Measurements from ENCODE around the gene TBX10. TPM values are rescaled to one million over a fixed set of nuclear protein-coding genes. Genes with fewer than 3 reads are reported as not detected.
"Not testable (repeated sequence)": the region's sequence is repeated elsewhere in the genome, so short reads cannot be mapped to it uniquely, and the experiment has no call there.

Gene TBX10
- total RNA-seq, 1 experiment from 2014 or later, result not detected

DNA sequence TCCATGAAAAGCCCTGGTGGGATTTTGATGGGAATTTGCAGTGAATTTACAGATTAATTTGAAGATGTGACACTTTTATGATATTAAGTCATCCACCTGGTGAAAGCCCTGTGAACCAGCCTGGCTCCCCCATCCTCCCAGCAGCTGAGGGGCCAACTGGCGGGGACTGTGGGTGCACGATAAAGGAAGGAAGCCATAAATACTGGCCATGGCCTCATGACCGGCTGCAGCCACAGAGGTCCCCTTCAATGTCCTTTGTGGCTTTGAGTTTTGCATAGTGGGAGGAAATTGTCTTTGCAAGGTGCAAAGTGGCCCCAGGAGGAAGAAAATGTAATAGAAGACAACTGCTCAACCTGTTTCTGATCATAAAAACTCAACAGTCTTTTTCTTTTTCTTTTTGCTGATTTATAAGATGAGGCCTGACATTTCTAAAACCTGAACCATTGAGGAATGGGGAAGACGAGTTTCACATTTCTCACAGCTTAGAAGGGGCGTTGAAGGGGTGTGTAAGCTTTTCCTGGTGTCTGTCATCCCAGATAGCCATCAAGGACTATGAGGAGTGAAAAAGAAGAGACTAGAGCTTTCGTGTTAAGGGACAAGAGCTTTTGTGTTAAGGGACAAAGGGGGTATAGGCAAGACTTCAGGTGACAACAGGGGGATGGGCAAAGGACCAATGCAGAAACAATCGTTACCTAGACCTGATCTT, 39.1 kb downstream of the TBX10 start:
- no peak for DNase-seq (ENCODE audit: low read depth)

DNA sequence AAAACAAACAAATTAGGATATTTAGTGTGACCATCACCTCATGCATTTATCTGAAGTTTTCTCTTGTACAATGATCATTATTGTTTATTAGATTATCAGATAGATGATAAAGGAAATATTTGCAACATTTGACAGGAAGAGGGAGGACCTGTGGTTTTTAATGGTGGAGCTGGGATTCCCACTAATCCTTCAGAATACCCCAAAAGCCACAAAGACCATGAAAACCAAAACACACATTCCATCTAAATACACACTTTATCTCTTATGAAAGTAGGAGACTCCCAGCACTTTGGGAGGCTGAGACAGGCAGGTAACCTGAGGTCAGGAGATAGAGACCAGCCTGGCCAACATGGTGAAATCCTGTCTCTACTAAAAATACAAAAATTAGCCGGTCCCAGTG, 40.4 kb downstream of the TBX10 start:
- DNase-seq (ENCODE audit: low read depth), result no peak

DNA sequence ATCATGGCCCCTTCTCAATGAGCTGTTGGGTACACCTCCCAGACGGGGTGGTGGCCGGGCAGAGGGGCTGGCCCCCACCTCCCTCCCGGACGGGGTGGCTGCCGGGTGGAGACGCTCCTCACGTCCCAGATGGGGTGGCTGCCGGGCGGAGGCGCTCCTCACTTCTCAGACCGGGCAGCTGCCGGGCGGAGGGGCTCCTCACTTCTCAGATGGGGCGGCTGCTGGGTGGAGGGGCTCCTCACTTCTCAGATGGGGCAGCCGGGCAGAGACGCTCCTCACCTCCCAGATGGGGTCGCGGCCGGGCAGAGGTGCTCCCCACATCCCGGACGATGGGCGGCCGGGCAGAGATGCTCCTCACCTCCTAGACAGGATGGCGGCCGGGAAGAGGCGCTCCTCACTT, 41.6 kb downstream of the TBX10 start:
- not testable (repeated sequence) for DNase-seq (ENCODE audit: low read depth)

DNA sequence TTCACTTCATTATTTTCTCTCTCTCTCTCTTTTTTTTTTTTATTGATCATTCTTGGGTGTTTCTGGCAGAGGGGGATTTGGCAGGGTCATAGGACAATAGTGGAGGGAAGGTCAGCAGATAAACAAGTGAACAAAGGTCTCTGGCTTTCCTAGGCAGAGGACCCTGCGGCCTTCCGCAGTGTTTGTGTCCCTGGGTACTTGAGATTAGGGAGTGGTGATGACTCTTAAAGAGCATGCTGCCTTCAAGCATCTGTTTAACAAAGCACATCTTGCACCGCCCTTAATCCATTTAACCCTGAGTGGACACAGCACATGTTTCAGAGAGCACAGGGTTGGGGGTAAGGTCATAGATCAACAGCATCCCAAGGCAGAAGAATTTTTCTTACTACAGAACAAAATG, 42.1 kb downstream of the TBX10 start:
- DNase-seq (ENCODE audit: low read depth), result not testable (repeated sequence)

DNA sequence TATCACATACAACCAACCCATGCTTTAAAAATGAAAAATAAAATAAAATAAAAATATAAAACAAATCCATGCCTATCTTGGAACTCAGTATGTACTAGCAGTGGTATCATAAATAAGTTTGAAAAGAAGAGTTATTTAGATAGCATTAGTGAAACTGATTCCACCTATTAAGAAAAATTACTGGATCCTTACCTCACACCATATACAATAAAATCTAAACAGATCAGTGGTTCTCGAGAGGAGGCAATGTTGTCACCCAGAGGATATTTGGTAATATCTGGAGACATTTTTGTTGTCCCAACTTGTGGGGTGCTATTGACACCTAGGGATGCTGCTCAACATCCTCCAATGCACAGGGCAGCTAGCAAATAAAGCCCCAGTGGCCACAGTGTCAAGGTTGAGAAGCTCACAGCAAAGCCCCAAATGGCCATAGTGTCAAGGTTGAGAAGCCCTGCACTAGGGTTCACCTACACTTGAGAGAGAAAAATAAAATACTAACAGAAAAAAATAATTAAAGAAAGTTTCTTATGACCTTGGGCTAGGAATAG, 42.7 kb downstream of the TBX10 start:
- no peak for DNase-seq (ENCODE audit: low read depth)

DNA sequence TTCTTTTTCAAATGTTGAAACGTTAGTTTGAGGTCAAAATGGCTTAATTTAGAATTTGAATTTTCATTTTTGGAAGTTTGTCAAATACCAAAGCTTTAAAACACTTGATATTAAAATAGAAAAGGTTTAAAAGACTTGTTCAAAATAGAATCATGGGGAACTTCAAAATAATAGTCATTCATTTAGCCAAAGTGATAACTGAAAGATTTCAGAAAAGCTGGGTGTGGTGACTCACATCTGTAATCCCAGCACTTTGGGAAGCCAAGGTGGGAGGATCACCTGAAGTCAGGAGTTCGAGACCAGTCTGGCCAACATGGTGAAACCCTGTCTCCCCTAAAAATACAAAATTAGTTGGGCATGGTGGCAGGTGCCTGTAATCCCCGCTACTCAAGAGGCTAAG, 45.1 kb downstream of the TBX10 start:
- DNase-seq (ENCODE audit: low read depth), result no peak

DNA sequence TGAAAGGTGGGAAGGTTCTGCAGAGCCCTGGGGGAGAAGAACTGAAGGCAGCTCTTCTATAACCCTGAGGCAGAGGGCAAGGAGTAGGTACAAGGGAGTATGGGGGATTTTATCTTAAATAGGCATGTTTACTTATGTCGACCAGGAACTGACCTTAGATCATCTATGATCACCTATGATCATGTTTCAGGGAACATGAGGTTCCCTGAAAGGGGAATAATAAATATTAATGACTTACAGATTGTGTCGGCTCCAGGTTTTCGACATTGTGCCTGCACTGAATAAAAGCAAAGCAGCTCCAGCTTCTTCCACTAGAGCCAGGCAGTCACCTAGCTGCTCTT, 46.0 kb downstream of the TBX10 start:
- DNase-seq (ENCODE audit: low read depth), result no peak

DNA sequence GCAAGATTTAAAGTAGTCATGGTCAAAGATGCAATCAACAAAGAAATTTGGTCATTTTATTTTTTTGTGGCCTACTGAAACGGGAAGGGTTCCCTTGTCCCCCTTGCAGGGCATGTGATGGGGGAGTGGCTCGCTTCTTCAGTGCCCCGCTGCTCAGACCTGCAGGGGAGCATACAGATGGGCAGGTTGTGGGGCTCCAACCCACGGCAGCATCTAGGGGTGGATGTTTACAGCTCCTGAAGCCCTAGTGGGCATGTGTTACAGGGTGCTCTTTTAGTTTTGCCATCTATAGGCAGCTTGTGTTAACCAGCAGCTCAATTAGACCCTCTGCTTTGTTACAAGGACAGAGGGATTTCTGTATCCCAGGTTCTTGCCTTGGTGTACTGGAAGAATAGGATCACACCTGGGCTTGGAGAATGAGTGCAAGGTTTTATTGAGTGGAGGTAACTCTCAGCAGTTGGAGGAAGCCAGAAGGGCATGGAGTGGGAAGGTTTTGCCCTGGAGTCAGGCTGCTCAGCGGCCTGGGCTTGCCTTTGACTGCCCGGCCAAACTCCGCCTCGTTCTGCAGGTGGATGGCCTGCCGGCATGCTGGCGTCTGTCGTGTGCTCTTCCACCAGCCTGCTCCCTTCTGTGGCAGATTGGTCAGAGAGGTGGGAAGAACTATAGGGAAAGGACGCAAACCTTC, 46.5 kb downstream of the TBX10 start:
- DNase-seq (ENCODE audit: low read depth), result no peak

DNA sequence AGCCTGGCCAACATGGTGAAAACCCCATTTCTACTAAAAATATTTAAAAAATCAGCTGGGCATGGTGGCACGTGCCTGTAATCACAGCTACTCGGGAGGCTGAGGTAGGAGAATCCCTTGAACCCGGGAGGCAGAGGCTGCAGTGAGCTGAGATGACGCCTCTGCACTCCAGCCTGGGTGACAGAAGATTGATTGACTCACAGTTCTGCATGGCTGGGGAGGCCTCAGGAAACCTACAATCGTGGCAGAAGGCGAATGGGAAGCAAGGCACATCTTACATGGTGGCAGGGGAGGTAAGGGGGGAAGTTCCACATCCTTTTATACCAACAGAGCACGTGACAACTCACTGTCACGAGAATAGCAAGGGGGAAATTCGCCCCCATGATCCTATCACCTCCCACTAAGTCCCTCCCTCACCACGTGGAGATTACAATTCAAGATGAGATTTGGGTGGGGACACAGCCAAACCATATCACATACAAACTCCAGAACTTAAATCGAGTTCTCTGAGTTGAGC, 50.6 kb downstream of the TBX10 start:
- not testable (repeated sequence) for DNase-seq (ENCODE audit: low read depth)

DNA sequence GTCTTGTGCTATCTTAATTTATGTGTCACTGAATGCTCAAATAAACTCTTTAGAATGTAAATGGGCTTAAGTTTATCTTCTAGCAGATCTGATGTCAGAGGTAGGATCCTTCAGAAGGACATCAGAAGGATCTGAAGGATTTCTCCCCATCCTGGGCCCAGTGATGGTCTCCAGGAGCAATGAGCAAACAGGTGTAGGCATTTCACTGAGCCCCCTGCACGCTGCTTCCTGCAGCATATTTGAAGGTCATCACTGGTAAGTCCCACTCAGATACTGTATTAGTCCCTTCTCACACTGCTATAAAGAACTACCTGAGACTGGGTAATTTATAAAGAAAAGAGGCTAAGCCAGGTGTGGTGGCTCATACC, 51.4 kb downstream of the TBX10 start:
- no peak for DNase-seq (ENCODE audit: low read depth)

DNA sequence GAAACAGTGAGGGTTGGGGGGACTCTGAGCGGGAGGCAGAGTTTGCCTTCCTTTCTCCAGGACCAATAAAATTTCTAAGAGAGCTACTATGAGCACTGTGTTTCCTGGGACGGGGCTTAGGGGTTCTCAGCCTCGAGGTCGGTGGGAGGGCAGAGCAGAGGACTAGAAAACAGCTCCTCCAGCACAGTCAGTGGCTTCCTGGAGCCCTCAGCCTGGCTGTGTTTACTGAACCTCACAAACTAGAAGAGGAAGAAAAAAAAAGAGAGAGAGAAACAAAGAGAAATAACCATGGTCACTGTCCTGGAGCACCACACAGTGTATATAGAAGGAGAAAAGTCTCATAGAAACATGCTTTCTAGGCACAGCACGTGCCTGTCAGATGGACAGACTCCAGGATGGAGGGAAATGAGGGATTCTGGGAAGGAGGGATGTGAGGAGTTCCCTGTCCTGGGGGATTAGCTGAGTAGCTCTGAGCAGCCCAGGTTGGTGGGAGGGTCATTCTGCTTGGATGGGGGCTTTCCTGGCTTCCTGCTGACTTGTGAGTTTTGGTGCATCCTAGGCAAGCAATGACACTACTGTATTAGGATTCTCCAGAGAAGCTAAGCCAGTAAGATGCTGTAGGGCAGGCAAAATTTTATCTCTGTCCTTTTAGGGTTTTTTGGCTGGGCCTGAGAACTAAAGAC, 52.9 kb downstream of the TBX10 start:
- no peak for DNase-seq (ENCODE audit: low read depth)

DNA sequence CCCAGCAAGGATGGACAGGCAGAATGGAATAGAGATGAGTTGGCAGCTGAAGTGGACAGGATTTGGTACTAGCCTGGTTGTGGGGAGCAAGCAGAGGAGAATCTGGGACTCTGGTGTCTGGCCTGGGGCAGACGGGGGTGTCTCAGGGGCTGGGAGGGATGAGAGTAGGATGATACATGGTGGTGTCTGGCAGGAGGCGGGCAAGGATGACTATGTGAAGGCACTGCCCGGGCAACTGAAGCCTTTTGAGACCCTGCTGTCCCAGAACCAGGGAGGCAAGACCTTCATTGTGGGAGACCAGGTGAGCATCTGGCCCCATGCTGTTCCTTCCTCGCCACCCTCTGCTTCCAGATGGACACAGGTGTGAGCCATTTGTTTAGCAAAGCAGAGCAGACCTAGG, 53.7 kb downstream of the TBX10 start:
- DNase-seq (ENCODE audit: low read depth), result no peak

DNA sequence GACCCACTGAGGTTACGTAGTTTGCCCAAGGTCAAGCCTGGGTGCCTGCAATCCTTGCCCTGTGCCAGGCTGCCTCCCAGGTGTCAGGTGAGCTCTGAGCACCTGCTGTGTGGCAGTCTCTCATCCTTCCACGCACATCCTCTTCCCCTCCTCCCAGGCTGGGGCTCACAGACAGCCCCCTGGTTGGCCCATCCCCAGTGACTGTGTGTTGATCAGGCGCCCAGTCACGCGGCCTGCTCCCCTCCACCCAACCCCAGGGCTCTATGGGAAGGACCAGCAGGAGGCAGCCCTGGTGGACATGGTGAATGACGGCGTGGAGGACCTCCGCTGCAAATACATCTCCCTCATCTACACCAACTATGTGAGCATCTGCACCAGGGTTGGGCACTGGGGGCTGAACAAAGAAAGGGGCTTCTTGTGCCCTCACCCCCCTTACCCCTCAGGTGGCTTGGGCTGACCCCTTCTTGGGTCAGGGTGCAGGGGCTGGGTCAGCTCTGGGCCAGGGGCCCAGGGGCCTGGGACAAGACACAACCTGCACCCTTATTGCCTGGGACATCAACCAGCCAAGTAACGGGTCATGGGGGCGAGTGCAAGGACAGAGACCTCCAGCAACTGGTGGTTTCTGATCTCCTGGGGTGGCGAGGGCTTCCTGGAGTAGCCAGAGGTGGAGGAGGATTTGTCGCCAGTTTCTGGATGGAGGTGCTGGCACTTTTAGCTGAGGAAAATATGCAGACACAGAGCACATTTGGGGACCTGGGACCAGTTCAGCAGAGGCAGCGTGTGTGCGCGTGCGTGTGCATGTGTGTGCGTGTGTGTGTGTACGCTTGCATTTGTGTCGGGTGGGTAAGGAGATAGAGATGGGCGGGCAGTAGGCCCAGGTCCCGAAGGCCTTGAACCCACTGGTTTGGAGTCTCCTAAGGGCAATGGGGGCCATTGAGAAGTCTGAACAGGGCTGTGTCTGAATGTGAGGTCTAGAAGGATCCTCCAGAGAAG, 54.4 kb downstream of the TBX10 start:
- DNase-seq (ENCODE audit: low read depth), result no peak

DNA sequence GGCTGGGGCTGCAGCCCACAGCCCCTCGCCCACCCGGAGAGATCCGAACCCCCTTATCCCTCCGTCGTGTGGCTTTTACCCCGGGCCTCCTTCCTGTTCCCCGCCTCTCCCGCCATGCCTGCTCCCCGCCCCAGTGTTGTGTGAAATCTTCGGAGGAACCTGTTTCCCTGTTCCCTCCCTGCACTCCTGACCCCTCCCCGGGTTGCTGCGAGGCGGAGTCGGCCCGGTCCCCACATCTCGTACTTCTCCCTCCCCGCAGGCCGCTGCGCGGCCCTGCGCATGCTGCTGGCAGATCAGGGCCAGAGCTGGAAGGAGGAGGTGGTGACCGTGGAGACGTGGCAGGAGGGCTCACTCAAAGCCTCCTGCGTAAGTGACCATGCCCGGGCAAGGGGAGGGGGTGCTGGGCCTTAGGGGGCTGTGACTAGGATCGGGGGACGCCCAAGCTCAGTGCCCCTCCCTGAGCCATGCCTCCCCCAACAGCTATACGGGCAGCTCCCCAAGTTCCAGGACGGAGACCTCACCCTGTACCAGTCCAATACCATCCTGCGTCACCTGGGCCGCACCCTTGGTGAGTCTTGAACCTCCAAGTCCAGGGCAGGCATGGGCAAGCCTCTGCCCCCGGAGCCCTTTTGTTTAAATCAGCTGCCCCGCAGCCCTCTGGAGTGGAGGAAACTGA, 55.2 kb downstream of the TBX10 start:
- DNase-seq (ENCODE audit: low read depth), result peak; percentile 31

DNA sequence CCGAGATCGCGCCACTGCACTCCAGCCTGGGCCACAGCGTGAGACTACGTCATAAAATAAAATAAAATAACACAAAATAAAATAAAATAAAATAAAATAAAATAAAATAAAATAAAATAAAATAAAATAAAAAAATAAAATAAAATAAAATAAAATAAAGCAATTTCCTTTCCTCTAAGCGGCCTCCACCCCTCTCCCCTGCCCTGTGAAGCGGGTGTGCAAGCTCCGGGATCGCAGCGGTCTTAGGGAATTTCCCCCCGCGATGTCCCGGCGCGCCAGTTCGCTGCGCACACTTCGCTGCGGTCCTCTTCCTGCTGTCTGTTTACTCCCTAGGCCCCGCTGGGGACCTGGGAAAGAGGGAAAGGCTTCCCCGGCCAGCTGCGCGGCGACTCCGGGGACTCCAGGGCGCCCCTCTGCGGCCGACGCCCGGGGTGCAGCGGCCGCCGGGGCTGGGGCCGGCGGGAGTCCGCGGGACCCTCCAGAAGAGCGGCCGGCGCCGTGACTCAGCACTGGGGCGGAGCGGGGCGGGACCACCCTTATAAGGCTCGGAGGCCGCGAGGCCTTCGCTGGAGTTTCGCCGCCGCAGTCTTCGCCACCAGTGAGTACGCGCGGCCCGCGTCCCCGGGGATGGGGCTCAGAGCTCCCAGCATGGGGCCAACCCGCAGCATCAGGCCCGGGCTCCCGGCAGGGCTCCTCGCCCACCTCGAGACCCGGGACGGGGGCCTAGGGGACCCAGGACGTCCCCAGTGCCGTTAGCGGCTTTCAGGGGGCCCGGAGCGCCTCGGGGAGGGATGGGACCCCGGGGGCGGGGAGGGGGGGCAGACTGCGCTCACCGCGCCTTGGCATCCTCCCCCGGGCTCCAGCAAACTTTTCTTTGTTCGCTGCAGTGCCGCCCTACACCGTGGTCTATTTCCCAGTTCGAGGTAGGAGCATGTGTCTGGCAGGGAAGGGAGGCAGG, 56.0 kb downstream of the TBX10 start, which contains the start of gene GSTP1:
TSS of gene GSTP1 (plus strand) at position 566 of the 958 bp plus-strand sequence. CDS start at position 598, 32 bp downstream.
- DNase-seq (ENCODE audit: low read depth), result peak; percentile 94

DNA sequence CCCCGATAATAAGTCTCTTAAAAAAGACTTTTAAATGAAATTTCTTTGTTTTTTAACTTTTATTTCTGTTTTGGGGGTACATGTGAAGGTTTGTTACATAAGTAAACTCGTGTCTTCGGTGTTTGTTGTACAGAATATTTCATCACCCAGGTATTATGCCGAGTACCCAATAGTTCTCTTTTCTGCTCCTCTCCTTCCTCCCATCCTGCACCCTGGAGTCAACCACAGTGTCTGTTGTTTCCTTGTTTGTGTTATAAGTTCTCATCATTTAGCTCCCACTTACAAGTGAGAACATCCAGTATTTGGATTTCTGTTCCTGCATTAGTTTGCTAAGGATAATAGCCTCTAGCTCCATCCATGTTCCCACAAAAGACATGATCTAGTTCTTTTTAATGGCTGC, 57.6 kb downstream of the TBX10 start:
- no peak for DNase-seq (ENCODE audit: low read depth)

DNA sequence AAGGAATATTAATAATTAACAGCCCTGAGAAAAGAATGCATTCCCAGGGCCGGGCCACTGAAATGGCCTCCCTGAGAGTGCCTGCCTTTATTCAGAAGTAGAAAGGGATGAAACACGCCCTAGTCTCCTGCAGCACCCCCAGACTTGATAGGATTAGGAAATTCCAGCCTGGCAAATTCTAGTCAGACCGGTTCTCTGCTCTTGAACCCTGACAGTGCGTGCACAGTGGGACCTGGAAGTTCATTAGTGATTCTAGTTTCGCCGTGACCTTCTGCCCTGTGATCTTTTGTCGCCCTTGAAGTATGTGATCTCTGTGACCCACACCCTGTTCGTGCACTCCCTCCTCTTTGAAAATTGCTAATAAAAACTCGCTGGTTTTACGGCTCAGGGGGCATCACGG, 58.1 kb downstream of the TBX10 start:
- no peak for DNase-seq (ENCODE audit: low read depth)
